ENCODE results near the gene C18orf63. TPM values are rescaled to one million over a fixed set of nuclear protein-coding genes. Genes with fewer than 3 reads are reported as not detected.

The C18orf63 gene
- total and polyA plus RNA-seq, 2 donors, result under 0.01 to 0.09 TPM

DNA sequence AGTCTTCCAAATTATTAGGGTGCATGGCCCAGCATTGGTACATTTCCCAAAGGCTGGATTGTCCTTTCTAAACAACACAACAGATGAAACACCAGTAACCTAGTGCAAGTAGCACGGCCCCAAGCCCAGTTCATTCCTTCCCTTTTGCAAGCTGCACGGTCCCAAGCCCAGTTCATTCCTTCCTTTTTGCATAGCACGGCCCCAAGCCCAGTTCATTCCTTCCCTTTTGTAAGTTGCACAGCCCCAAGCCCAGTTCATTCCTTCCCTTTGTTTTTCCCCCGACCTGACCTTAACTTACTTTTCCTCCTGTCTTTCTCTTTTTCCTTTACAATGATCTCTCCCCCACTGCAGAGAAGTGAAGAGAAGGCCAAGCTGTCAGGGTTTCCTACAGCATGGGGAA is 60.9 kb downstream of the C18orf63 start:
- 96% methylated on average over 4 of the region's 4 CpGs for whole genome bisulfite sequencing
- Histone ChIP-seq H3K4me1 (ENCODE audit: control insufficient read depth in 2 of 2, insufficient read depth in 2 of 2, low read length in 2 of 2) (peaks cover 16 to 27% of the 10 kb centered on the region in 2 donors), H3K9me3 (ENCODE audit: control insufficient read depth in 2 of 2, insufficient read depth in 1 of 2, low read length in 1 of 2) (peaks cover 0 to 8% of the 10 kb centered on the region in 2 donors), H3K4me3 (ENCODE audit: low read length in 2 of 2) (no peak overlapping the region), H3K27me3 (ENCODE audit: control insufficient read depth in 2 of 2, insufficient read depth in 1 of 2, low read length in 1 of 2) (peaks cover 0 to 6% of the 10 kb centered on the region in 2 donors), H3K27ac (ENCODE audit: low read depth in 1 of 2, low read length in 1 of 2) (peak overlapping the region in 1 of 2 donors; percentile 40), H3K36me3 (ENCODE audit: control insufficient read depth in 2 of 2, insufficient read depth in 2 of 2, low read length in 1 of 2) (no peaks in the 10 kb centered on the region)
- DNase-seq (ENCODE audit: low read depth in 6 of 9, low spot score in 9 of 9), result no peak

DNA sequence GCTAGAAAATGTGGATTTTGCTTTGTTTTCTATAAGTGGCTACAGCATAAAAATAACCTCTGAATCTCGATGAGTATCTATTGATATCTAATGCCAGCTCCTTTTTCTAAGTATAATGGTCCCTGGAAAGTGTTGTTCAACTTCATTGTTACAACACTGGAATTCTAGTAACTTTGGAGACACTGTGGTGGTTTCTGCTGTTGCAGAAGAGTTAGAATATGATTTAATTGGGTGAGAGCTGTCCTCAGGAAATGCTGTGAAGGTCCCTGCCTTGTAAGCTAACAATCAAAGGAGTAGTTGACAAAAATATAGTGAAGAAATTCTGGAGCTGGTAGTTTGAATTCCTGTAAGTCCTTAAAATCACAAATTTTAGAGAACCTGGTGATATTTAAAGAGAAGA is 62.1 kb downstream of the C18orf63 start:
- no peak for DNase-seq (ENCODE audit: low read depth in 6 of 9, low spot score in 9 of 9)
- Histone ChIP-seq H3K9me3 (ENCODE audit: control insufficient read depth in 2 of 2, insufficient read depth in 1 of 2, low read length in 1 of 2) (peaks cover 0 to 15% of the 10 kb centered on the region in 2 donors), H3K4me1 (ENCODE audit: control insufficient read depth in 2 of 2, insufficient read depth in 2 of 2, low read length in 2 of 2) (peaks cover 15 to 25% of the 10 kb centered on the region in 2 donors), H3K36me3 (ENCODE audit: control insufficient read depth in 2 of 2, insufficient read depth in 2 of 2, low read length in 1 of 2) (no peaks in the 10 kb centered on the region), H3K27me3 (ENCODE audit: control insufficient read depth in 2 of 2, insufficient read depth in 1 of 2, low read length in 1 of 2) (no peaks in the 10 kb centered on the region), H3K4me3 (ENCODE audit: low read length in 2 of 2) (no peak overlapping the region), H3K27ac (ENCODE audit: low read depth in 1 of 2, low read length in 1 of 2) (peak overlapping the region in 1 of 2 donors; percentile 22)
- 92% methylated on average over 1 of the region's 1 CpG for WGBS

DNA sequence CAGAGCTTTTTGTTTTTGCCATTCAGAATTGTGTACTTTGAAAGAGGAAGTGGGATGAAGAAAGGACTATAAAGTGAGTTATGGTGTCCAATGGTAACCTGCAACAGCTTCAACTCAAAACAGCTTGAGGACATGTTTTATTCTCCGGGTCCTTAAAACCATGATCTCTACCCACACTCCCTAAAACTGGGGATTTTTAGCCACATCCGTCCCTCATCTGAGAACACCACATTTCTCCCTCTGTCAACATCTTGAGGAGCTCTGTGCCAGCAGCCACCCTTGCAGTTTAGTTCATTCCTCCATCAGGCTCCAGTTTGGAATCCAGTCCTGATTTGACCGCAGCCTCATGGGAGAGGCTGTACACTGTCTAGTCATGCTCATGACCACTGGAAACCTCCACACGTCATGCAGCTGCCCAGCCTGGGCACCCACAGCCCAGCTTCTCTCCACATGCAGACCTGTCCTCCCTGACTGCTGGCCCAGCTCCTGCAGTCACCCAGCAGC is 62.6 kb downstream of the C18orf63 start:
- peaks cover 11 to 20% of the 10 kb centered on the region in 2 donors for H3K4me1 ChIP-seq (ENCODE audit: control insufficient read depth in 2 of 2, insufficient read depth in 2 of 2, low read length in 2 of 2)
- peak overlapping the region in 1 of 2 donors; percentile 95 for H3K27ac ChIP-seq (ENCODE audit: low read depth in 1 of 2, low read length in 1 of 2)
- WGBS, result 35% methylated on average over 4 of the region's 4 CpGs
- H3K9me3 ChIP-seq (ENCODE audit: control insufficient read depth in 2 of 2, insufficient read depth in 1 of 2, low read length in 1 of 2), result peaks cover 0 to 15% of the 10 kb centered on the region in 2 donors
- H3K36me3 ChIP-seq (ENCODE audit: control insufficient read depth in 2 of 2, insufficient read depth in 2 of 2, low read length in 1 of 2), result no peaks in the 10 kb centered on the region
- H3K27me3 ChIP-seq (ENCODE audit: control insufficient read depth in 2 of 2, insufficient read depth in 1 of 2, low read length in 1 of 2), result no peaks in the 10 kb centered on the region
- DNase-seq (ENCODE audit: low read depth in 6 of 9, low spot score in 9 of 9), result peak in 1 of 9 donors; percentile 57
- H3K4me3 ChIP-seq (ENCODE audit: low read length in 2 of 2), result no peak overlapping the region

- WGBS, result 98% methylated on average over 10 of the region's 10 CpGs
- no peak for DNase-seq (ENCODE audit: low read depth in 6 of 9, low spot score in 9 of 9)
These were observed 65.3 kb downstream of the C18orf63 start for GRCh38 chr18:74380916-74381315.

DNA sequence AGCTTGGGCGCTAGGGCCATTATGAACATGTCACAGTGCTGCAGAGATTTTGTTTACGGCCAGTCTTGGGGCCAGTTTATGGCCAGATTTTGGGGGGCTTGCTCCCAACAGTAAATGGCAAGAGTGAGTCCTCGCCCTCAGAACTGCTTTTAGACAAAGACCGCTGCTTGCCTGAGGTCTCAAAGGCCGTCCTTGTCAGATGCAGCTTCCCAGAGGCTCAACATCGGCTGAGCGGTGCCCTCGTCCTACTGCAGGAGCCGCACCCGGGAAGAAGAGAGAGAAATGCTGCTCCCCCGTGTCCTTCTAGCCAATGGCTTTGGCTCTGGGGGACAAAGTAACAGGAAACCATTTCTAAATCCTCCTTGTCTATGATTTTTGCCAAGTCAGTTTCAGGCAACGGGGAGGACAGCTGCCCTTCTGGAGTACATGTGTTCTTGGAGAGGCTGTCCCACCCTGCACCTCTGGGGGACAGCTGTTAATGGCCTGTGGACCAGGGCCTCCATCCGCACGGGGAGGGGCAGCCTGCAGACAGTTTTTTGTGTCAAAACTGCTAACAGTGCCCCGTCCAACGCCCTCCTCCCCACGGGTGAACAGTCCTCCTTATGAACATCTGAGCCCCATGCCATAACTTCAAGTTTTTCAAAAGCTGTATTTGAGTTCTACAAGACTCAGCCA is 66.1 kb downstream of the C18orf63 start:
- H3K27me3 ChIP-seq (ENCODE audit: control insufficient read depth in 2 of 2, insufficient read depth in 1 of 2, low read length in 1 of 2), result no peaks in the 10 kb centered on the region
- DNase-seq (ENCODE audit: low read depth in 6 of 9, low spot score in 9 of 9), result no peak
- H3K4me3 ChIP-seq (ENCODE audit: low read length in 2 of 2), result no peak overlapping the region
- peaks cover 5 to 8% of the 10 kb centered on the region in 2 donors for H3K4me1 ChIP-seq (ENCODE audit: control insufficient read depth in 2 of 2, insufficient read depth in 2 of 2, low read length in 2 of 2)
- WGBS, result 94% methylated on average over 17 of the region's 17 CpGs
- H3K27ac ChIP-seq (ENCODE audit: low read depth in 1 of 2, low read length in 1 of 2), result no peak overlapping the region
- H3K9me3 ChIP-seq (ENCODE audit: control insufficient read depth in 2 of 2, insufficient read depth in 1 of 2, low read length in 1 of 2), result peaks cover 0 to 15% of the 10 kb centered on the region in 2 donors
- H3K36me3 ChIP-seq (ENCODE audit: control insufficient read depth in 2 of 2, insufficient read depth in 2 of 2, low read length in 1 of 2), result no peaks in the 10 kb centered on the region

More at GRCh38 chr18:74380916-74381315, 65.3 kb downstream of the C18orf63 start:
- Histone ChIP-seq H3K27ac (ENCODE audit: low read depth in 1 of 2, low read length in 1 of 2) (no peak overlapping the region), H3K4me1 (ENCODE audit: control insufficient read depth in 2 of 2, insufficient read depth in 2 of 2, low read length in 2 of 2) (peaks cover 5 to 8% of the 10 kb centered on the region in 2 donors), H3K9me3 (ENCODE audit: control insufficient read depth in 2 of 2, insufficient read depth in 1 of 2, low read length in 1 of 2) (peaks cover 0 to 15% of the 10 kb centered on the region in 2 donors), H3K36me3 (ENCODE audit: control insufficient read depth in 2 of 2, insufficient read depth in 2 of 2, low read length in 1 of 2) (no peaks in the 10 kb centered on the region), H3K4me3 (ENCODE audit: low read length in 2 of 2) (no peak overlapping the region), H3K27me3 (ENCODE audit: control insufficient read depth in 2 of 2, insufficient read depth in 1 of 2, low read length in 1 of 2) (no peaks in the 10 kb centered on the region)

GRCh38 chr18:74382481-74383017 is 66.9 kb downstream of the C18orf63 start:
- Histone ChIP-seq H3K9me3 (ENCODE audit: control insufficient read depth in 2 of 2, insufficient read depth in 1 of 2, low read length in 1 of 2) (peaks cover 0 to 15% of the 10 kb centered on the region in 2 donors), H3K27ac (ENCODE audit: low read depth in 1 of 2, low read length in 1 of 2) (no peak overlapping the region), H3K4me1 (ENCODE audit: control insufficient read depth in 2 of 2, insufficient read depth in 2 of 2, low read length in 2 of 2) (peaks cover 5 to 8% of the 10 kb centered on the region in 2 donors), H3K4me3 (ENCODE audit: low read length in 2 of 2) (no peak overlapping the region), H3K27me3 (ENCODE audit: control insufficient read depth in 2 of 2, insufficient read depth in 1 of 2, low read length in 1 of 2) (no peaks in the 10 kb centered on the region), H3K36me3 (ENCODE audit: control insufficient read depth in 2 of 2, insufficient read depth in 2 of 2, low read length in 1 of 2) (no peaks in the 10 kb centered on the region)
- DNase-seq (ENCODE audit: low read depth in 6 of 9, low spot score in 9 of 9), result no peak
- 97% methylated on average over 10 of the region's 10 CpGs for WGBS

DNA sequence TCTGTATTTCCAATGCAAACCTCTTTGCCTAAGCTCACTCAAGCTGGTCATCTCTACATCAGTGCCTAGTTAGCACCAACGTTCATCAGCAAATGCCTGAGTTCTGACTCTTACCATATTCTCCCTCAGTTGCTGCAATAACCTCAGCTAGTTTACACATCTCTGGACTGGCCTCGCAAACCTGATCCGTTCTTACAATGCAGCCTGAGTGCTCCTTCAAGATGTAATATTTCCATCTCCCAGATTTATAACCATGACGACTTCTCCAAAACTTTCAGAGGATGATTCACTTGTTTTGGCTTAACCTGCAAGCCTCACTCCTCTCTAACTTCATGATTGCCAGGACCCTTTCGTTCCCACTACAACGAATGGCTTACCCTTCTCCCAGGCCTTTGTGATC is 71.7 kb downstream of the C18orf63 start:
- H3K36me3 ChIP-seq (ENCODE audit: control insufficient read depth in 2 of 2, insufficient read depth in 2 of 2, low read length in 1 of 2), result no peaks in the 10 kb centered on the region
- H3K4me3 ChIP-seq (ENCODE audit: low read length in 2 of 2), result no peak overlapping the region
- DNase-seq (ENCODE audit: low read depth in 6 of 9, low spot score in 9 of 9), result no peak
- H3K4me1 ChIP-seq (ENCODE audit: control insufficient read depth in 2 of 2, insufficient read depth in 2 of 2, low read length in 2 of 2), result peaks cover 0 to 4% of the 10 kb centered on the region in 2 donors
- 95% methylated on average over 6 of the region's 6 CpGs for WGBS
- H3K27ac ChIP-seq (ENCODE audit: low read depth in 1 of 2, low read length in 1 of 2), result no peak overlapping the region
- H3K27me3 ChIP-seq (ENCODE audit: control insufficient read depth in 2 of 2, insufficient read depth in 1 of 2, low read length in 1 of 2), result no peaks in the 10 kb centered on the region
- H3K9me3 ChIP-seq (ENCODE audit: control insufficient read depth in 2 of 2, insufficient read depth in 1 of 2, low read length in 1 of 2), result no peaks in the 10 kb centered on the region

GRCh38 chr18:74388227-74388626 is 72.6 kb downstream of the C18orf63 start:
- Histone ChIP-seq H3K4me1 (ENCODE audit: control insufficient read depth in 2 of 2, insufficient read depth in 2 of 2, low read length in 2 of 2) (peaks cover 0 to 4% of the 10 kb centered on the region in 2 donors), H3K27ac (ENCODE audit: low read depth in 1 of 2, low read length in 1 of 2) (no peak overlapping the region), H3K36me3 (ENCODE audit: control insufficient read depth in 2 of 2, insufficient read depth in 2 of 2, low read length in 1 of 2) (no peaks in the 10 kb centered on the region), H3K9me3 (ENCODE audit: control insufficient read depth in 2 of 2, insufficient read depth in 1 of 2, low read length in 1 of 2) (no peaks in the 10 kb centered on the region), H3K4me3 (ENCODE audit: low read length in 2 of 2) (no peak overlapping the region), H3K27me3 (ENCODE audit: control insufficient read depth in 2 of 2, insufficient read depth in 1 of 2, low read length in 1 of 2) (no peaks in the 10 kb centered on the region)
- WGBS, result 90% methylated on average over 1 of the region's 1 CpG
- no peak for DNase-seq (ENCODE audit: low read depth in 6 of 9, low spot score in 9 of 9)

GRCh38 chr18:74389171-74389927 is 73.7 kb downstream of the C18orf63 start:
- Histone ChIP-seq H3K4me3 (ENCODE audit: low read length in 2 of 2) (no peak overlapping the region), H3K27ac (ENCODE audit: low read depth in 1 of 2, low read length in 1 of 2) (no peak overlapping the region), H3K4me1 (ENCODE audit: control insufficient read depth in 2 of 2, insufficient read depth in 2 of 2, low read length in 2 of 2) (peaks cover 0 to 4% of the 10 kb centered on the region in 2 donors), H3K9me3 (ENCODE audit: control insufficient read depth in 2 of 2, insufficient read depth in 1 of 2, low read length in 1 of 2) (no peaks in the 10 kb centered on the region), H3K36me3 (ENCODE audit: control insufficient read depth in 2 of 2, insufficient read depth in 2 of 2, low read length in 1 of 2) (no peaks in the 10 kb centered on the region), H3K27me3 (ENCODE audit: control insufficient read depth in 2 of 2, insufficient read depth in 1 of 2, low read length in 1 of 2) (no peaks in the 10 kb centered on the region)
- WGBS, result 43% methylated on average over 6 of the region's 6 CpGs
- no peak for DNase-seq (ENCODE audit: low read depth in 6 of 9, low spot score in 9 of 9)
